Endodermal cell (in vitro differentiated cells): ENCODE results near the gene MED13L. TPM values are rescaled to one million over a fixed set of nuclear protein-coding genes. Genes with fewer than 3 reads are reported as not detected.

Source experiments
- DNase-seq: peaks from one replicate; pipeline ENCODE4 v3.0.0-alpha.2; 2017
- H3K27ac ChIP-seq: 2 replicates; pipeline ENCODE4 v1.5.1; 2013; ENCODE audit warnings: mild to moderate bottlenecking, low read depth, low read length, moderate library complexity
- H3K27me3 ChIP-seq: 2 replicates; pipeline ENCODE4 v1.6.1; 2013; ENCODE audit warnings: mild to moderate bottlenecking, low read length, moderate library complexity; ENCODE audit not compliant: insufficient read depth, control insufficient read depth, poor library complexity, severe bottlenecking
- H3K36me3 ChIP-seq: 2 replicates; pipeline ENCODE4 v1.7.0; 2013; ENCODE audit warnings: mild to moderate bottlenecking, low read length, moderate library complexity; ENCODE audit not compliant: control insufficient read depth, insufficient read depth
- H3K4me1 ChIP-seq: one replicate; pipeline ENCODE4 v1.7.0; 2013; ENCODE audit warnings: low read length; ENCODE audit not compliant: control insufficient read depth, insufficient read depth
- H3K4me3 ChIP-seq: 2 replicates; pipeline ENCODE4 v1.5.1; 2013; ENCODE audit warnings: mild to moderate bottlenecking, low read length, moderate library complexity
- H3K9ac ChIP-seq: 2 replicates; pipeline ENCODE4 v1.6.1; 2013; ENCODE audit warnings: mild to moderate bottlenecking, low read length, moderate library complexity; ENCODE audit not compliant: poor library complexity, severe bottlenecking; ENCODE audit errors: extremely low read depth
- H3K9me3 ChIP-seq: 2 replicates; pipeline ENCODE4 v1.6.1; 2013; ENCODE audit warnings: mild to moderate bottlenecking, low read length, moderate library complexity; ENCODE audit not compliant: control insufficient read depth
- H3K27ac Mint-ChIP-seq: 2 replicates; pipeline ENCODE4 v1.8.0; 2020; ENCODE audit warnings: mixed read lengths
- H3K27me3 Mint-ChIP-seq: 2 replicates; pipeline ENCODE4 v1.8.0; 2021; ENCODE audit warnings: mild to moderate bottlenecking, mixed read lengths; ENCODE audit not compliant: insufficient read depth
- H3K36me3 Mint-ChIP-seq: 2 replicates; pipeline ENCODE4 v1.8.0; 2020; ENCODE audit warnings: low read depth, mixed read lengths
- H3K4me1 Mint-ChIP-seq: 2 replicates; pipeline ENCODE4 v1.8.0; 2020; ENCODE audit warnings: mixed read lengths
- H3K4me3 Mint-ChIP-seq: 2 replicates; pipeline ENCODE4 v1.8.0; 2020; ENCODE audit warnings: mild to moderate bottlenecking, moderate library complexity, mixed read lengths
- H3K9me3 Mint-ChIP-seq: 2 replicates; pipeline ENCODE4 v1.8.0; 2020; ENCODE audit warnings: mild to moderate bottlenecking, mixed read lengths
- WGBS, 2 experiments: methylation state at CpG; one replicate each; pipeline versions ENCODE4 v1.1.5 to v1.1.7; 2013; ENCODE audit warnings: missing lambda C conversion rate in 2 of 2, mixed read lengths in 1 of 2; ENCODE audit not compliant: insufficient coverage in 1 of 2, insufficient read length in 1 of 2; 5-methylcytosine and 5-hydroxymethylcytosine counted together
- total RNA-seq, 2 donors: library from RNA; stranded (reverse); fragmentation: NEBNext Ultra II Directional in 1 of 2; extraction: Animal tissue kit (Norgen Biotek cat#: 25700) in 1 of 2; gene quantifications; 2 replicates in 1 of 2; 3 replicates in 1 of 2; pipeline ENCODE4 v1.2.1, GENCODE V29; 2021
- TF ChIP-seq, protein P1 (sequence below): fragments of 200-600 bp; sonication (generic); conservative IDR thresholded peaks from 2 replicates; pipeline ENCODE4 v1.5.0; 2021; ENCODE audit warnings: antibody characterized with exemption, mild to moderate bottlenecking

The MED13L gene
- total RNA-seq, 2 donors from 2014 or later: 101 to 111 TPM

DNA sequence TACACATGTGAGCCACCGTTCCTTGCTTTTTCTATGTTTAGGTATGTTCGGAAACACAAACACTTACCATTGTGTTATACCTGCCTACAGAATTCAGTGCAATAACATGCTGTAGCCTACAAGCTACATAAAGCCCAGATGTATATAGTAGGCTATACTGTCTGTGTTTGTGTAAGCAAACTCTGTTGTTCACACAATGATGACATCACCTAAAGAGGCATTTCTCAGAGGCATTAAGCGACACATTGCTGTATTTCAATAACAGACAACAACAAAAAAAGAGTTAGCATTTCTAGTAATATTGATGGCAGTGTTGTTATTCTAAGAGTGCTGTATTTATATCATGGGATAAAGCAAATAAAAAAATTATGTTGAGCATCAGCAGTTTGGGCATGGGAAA lies 70.2 kb downstream of the MED13L start:
- H3K36me3 ChIP-seq: peaks cover 8% of the 10 kb centered on the region
- no peak for DNase-seq
- no peak overlapping the region for H3K4me3 Mint-ChIP-seq
- H3K36me3 Mint-ChIP-seq: no peaks in the 10 kb centered on the region
- H3K27ac Mint-ChIP-seq: peak overlapping the region; percentile 26
- no peaks in the 10 kb centered on the region for H3K9me3 Mint-ChIP-seq
- no peaks in the 10 kb centered on the region for H3K9me3 ChIP-seq
- H3K9ac ChIP-seq: no peak overlapping the region
- WGBS, 2 experiments: 96 to 100% methylated on average over 1 to 2 of the region's 3 CpGs
- H3K4me3 ChIP-seq: no peak overlapping the region
- H3K27me3 Mint-ChIP-seq: no peaks in the 10 kb centered on the region
- H3K27ac ChIP-seq: no peak overlapping the region
- peaks cover 43% of the 10 kb centered on the region for H3K4me1 Mint-ChIP-seq
- peaks cover 13% of the 10 kb centered on the region for H3K4me1 ChIP-seq
- H3K27me3 ChIP-seq: no peaks in the 10 kb centered on the region
- TF ChIP-seq, protein P1, sequence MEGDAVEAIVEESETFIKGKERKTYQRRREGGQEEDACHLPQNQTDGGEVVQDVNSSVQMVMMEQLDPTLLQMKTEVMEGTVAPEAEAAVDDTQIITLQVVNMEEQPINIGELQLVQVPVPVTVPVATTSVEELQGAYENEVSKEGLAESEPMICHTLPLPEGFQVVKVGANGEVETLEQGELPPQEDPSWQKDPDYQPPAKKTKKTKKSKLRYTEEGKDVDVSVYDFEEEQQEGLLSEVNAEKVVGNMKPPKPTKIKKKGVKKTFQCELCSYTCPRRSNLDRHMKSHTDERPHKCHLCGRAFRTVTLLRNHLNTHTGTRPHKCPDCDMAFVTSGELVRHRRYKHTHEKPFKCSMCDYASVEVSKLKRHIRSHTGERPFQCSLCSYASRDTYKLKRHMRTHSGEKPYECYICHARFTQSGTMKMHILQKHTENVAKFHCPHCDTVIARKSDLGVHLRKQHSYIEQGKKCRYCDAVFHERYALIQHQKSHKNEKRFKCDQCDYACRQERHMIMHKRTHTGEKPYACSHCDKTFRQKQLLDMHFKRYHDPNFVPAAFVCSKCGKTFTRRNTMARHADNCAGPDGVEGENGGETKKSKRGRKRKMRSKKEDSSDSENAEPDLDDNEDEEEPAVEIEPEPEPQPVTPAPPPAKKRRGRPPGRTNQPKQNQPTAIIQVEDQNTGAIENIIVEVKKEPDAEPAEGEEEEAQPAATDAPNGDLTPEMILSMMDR: no peak

DNA sequence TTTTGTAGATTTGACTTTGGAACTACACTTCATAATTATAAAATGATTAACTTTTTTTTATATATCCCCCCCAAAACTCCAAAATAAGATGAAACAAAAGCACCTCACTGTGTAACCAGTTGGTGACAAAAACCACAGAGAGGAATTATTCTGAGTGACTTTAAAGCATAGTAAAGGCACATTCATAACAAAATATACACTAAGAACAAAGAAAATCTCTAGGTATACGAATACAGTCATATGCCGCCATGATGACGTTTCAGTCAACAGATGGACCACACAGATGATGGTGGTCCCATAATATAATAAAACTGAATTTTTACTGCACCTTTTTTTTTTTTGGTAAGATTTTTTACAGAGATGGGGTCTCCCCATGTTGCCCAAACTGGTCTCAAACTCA lies 70.7 kb downstream of the MED13L start:
- TF ChIP-seq, protein P1: no peak
- Mint-ChIP-seq H3K36me3 (no peaks in the 10 kb centered on the region), H3K4me3 (no peak overlapping the region), H3K27me3 (no peaks in the 10 kb centered on the region), H3K27ac (peak overlapping the region; percentile 26), H3K9me3 (no peaks in the 10 kb centered on the region), H3K4me1 (peaks cover 43% of the 10 kb centered on the region)
- Histone ChIP-seq H3K27ac (no peak overlapping the region), H3K9ac (no peak overlapping the region), H3K4me3 (no peak overlapping the region), H3K36me3 (peaks cover 8% of the 10 kb centered on the region), H3K9me3 (no peaks in the 10 kb centered on the region), H3K4me1 (peaks cover 13% of the 10 kb centered on the region), H3K27me3 (no peaks in the 10 kb centered on the region)
- no peak for DNase-seq
- WGBS, 2 experiments: 96% methylated on average over 3 of the region's 3 CpGs; no CpG with 5 or more reads in 1 of the 2 experiments

DNA sequence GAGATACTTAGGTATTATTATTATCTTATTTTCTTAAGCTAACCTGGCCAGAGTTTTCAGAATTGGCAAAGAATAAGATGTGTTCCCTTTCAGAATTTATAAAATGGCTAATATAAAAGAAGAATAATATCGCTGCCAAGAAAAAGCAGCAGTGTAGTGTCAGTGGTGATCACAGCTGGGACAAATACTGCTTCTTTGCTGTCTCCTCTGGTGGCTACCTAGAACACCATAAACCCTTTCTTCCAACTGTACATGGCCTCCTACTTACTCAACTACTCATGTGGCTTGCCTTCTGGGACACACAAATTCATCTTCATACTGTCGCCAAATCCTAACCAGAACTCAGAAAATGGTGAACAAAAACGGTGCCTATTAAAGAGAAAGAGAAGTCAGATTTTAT lies 72.7 kb downstream of the MED13L start:
- no peaks in the 10 kb centered on the region for H3K27me3 Mint-ChIP-seq
- WGBS, 2 experiments: 100% methylated on average over 1 to 3 of the region's 3 CpGs
- Histone ChIP-seq H3K9me3 (no peaks in the 10 kb centered on the region), H3K4me1 (peaks cover 3% of the 10 kb centered on the region), H3K36me3 (peaks cover 14% of the 10 kb centered on the region), H3K27me3 (no peaks in the 10 kb centered on the region), H3K4me3 (no peak overlapping the region), H3K27ac (no peak overlapping the region), H3K9ac (no peak overlapping the region)
- no peaks in the 10 kb centered on the region for H3K36me3 Mint-ChIP-seq
- TF ChIP-seq, protein P1: no peak
- H3K9me3 Mint-ChIP-seq: no peaks in the 10 kb centered on the region
- DNase-seq: no peak
- no peak overlapping the region for H3K4me3 Mint-ChIP-seq
- peak overlapping the region; percentile 80 for H3K27ac Mint-ChIP-seq
- H3K4me1 Mint-ChIP-seq: peaks cover 31% of the 10 kb centered on the region
